ENCODE measurements around the gene ATP13A3. TPM values are rescaled to one million over a fixed set of nuclear protein-coding genes. Genes with fewer than 3 reads are reported as not detected.

Gene ATP13A3
- total RNA-seq, 2 donors from 2014 or later: 106 to 141 TPM

DNA sequence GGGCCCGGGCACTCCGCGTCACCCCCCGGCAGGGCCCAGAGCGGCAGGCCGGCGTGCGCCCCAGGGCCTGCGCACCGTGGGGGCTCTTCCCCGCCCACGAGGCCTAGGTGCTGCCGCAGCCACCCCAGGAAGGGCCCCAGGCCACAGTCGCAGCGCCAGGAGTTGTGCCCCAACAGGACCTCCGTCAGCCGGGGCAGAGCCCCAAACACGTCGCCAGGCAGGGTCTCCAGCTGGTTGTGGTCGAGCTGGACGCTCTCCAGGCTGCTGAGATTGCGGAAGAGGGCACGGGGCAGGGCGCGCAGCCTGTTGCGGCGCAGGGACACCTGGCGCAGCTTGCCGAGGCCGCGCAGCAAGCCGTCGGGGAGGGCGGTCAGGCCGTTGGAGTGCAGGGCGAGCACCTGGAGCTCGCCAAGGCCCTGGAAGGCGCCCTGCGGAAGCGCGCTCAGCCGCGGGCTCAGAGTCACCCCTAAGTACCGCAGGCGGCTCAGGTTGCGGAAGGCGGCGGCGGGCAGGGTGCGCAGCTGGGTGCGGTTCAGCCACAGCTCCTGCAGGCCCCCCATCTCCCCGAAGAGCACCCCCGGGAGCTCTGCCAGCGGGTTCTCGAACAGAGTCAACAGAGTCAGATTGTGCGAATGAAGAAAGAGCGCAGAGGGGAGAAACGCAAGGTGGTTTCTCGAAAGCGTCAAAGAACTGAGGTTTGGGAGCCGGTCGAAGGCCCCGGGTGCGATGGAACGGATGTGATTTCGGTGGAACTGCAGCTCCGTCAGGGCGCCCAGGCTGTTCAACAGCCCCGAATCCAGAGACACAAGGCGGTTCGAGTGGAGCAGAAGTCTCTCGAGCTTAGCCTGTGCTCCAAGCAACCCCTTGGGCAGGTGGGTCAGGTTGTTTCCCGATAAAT lies 89.7 kb downstream of the ATP13A3 start:
- peak overlapping the region; percentile 45 to 60 for H3K27ac Mint-ChIP-seq
- DNase-seq (ENCODE audit: low spot score in 2 of 2): peak; percentile 50 to 62
- H3K36me3 Mint-ChIP-seq: no peaks in the 10 kb centered on the region
- peak; percentile 54 to 58 for ATAC-seq
- no peaks in the 10 kb centered on the region for H3K9me3 Mint-ChIP-seq

GRCh38 chr3:194396539-194396858 lies 90.3 kb downstream of the ATP13A3 start:
- peak overlapping the region in 1 of 2 donors; percentile 45 for H3K27ac Mint-ChIP-seq
- H3K36me3 Mint-ChIP-seq: no peaks in the 10 kb centered on the region
- no peak for DNase-seq (ENCODE audit: low spot score in 2 of 2)
- ATAC-seq: no peak
- peaks cover 0 to under 1% of the 10 kb centered on the region in 2 donors for H3K9me3 Mint-ChIP-seq

- ATAC-seq (peak; percentile 70), DNase-seq (ENCODE audit: low spot score in 2 of 2) (peak; percentile 58 to 66)
- Mint-ChIP-seq H3K27ac (peak overlapping the region; percentile 45 to 62), H3K36me3 (peaks cover 1 to 3% of the 10 kb centered on the region in 2 donors), H3K9me3 (peaks cover 5 to 6% of the 10 kb centered on the region in 2 donors)
These were observed 90.8 kb downstream of the ATP13A3 start for GRCh38 chr3:194395778-194396538.

GRCh38 chr3:194395212-194395611 lies 91.6 kb downstream of the ATP13A3 start:
- Mint-ChIP-seq H3K9me3 (peaks cover 12 to 13% of the 10 kb centered on the region in 2 donors), H3K27ac (peak overlapping the region; percentile 45 to 62), H3K36me3 (peaks cover 5 to 10% of the 10 kb centered on the region in 2 donors)
- peak in 1 of 2 donors; percentile 14 for DNase-seq (ENCODE audit: low spot score in 2 of 2)
- ATAC-seq: peak; percentile 9 to 27

GRCh38 chr3:194392576-194392975 lies 94.2 kb downstream of the ATP13A3 start:
- Mint-ChIP-seq H3K36me3 (peaks cover 9 to 17% of the 10 kb centered on the region in 2 donors), H3K9me3 (peaks cover 19 to 23% of the 10 kb centered on the region in 2 donors), H3K27ac (no peak overlapping the region)
- ATAC-seq: no peak
- DNase-seq (ENCODE audit: low spot score in 2 of 2): no peak

DNA sequence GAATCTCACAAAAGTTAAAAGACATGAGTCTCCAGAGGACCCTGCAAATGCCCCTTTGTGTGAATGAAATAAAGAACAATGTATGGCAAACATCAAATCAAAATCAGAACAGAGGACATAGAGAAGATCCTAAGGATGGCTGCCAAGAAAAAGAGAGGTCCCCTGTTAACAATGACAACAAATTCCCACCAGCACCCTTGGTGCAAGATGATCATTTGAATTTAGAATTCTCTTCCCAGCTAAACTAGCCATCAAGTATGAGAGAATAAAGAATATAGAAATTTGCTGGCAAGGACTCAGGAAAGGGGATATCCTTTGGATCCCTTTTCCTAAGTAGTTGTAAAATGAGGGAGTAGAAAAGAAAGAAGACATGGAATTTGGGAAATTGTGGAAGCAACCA lies 96.0 kb downstream of the ATP13A3 start:
- Mint-ChIP-seq H3K9me3 (peaks cover 19 to 23% of the 10 kb centered on the region in 2 donors), H3K27ac (no peak overlapping the region), H3K36me3 (peaks cover 9 to 17% of the 10 kb centered on the region in 2 donors)
- DNase-seq (ENCODE audit: low spot score in 2 of 2) (no peak), ATAC-seq (no peak)

DNA sequence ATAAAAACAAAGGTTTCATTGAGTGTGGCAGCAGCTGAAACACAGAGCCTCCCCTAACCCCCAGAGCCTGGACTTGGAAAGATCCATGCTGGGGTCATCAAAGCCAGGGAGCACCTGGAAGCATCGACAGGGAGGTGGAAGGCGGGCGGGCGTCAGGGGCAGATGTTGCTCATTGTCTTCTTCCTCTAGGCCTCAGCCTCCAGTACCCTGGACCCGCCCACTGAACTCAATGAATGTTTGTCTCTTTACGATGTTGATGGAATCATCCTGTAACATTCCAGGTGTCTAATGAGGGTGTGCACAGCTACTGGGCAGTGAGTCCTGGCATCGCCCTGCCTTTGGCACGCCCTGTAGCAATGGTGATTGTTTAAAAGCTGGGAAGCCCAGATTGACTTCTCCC lies 97.5 kb downstream of the ATP13A3 start:
- ATAC-seq: no peak
- Mint-ChIP-seq H3K36me3 (peaks cover 9 to 17% of the 10 kb centered on the region in 2 donors), H3K9me3 (peaks cover 19 to 23% of the 10 kb centered on the region in 2 donors), H3K27ac (no peak overlapping the region)
- DNase-seq (ENCODE audit: low spot score in 2 of 2): no peak

GRCh38 chr3:194387926-194388418 lies 98.8 kb downstream of the ATP13A3 start:
- DNase-seq (ENCODE audit: low spot score in 2 of 2) (no peak), ATAC-seq (no peak)
- Mint-ChIP-seq H3K27ac (no peak overlapping the region), H3K9me3 (peaks cover 19 to 23% of the 10 kb centered on the region in 2 donors), H3K36me3 (peaks cover 9 to 17% of the 10 kb centered on the region in 2 donors)

DNA sequence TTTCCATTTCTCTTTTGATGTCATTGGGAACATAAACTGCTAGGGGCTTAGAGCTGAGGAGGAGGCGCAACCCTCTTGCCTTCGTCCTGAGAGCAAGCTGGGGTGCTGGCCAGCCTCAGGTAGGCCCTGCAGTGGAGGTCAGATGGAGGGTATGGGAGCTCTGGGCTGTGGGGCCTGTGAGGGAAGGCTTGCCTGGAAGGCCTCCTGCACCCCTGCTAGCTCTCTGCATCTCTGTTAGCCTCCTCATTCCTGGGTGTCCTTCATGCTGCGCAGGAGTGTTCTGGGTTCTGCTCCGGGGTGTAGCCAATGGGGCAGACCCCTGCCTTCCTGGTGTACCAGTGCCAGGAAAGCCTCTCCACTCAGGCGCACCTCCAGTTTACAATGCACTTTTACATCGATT lies 99.5 kb downstream of the ATP13A3 start:
- H3K27ac Mint-ChIP-seq: peak overlapping the region in 1 of 2 donors; percentile 53

GRCh38 chr3:194386648-194387047 lies 100.2 kb downstream of the ATP13A3 start:
- Mint-ChIP-seq H3K36me3 (peaks cover 9 to 17% of the 10 kb centered on the region in 2 donors), H3K9me3 (peaks cover 19 to 23% of the 10 kb centered on the region in 2 donors), H3K27ac (peak overlapping the region in 1 of 2 donors; percentile 59)
- no peak for DNase-seq (ENCODE audit: low spot score in 2 of 2)
- no peak for ATAC-seq

More for the DNA sequence above, 99.5 kb downstream of the ATP13A3 start:
- peaks cover 19 to 23% of the 10 kb centered on the region in 2 donors for H3K9me3 Mint-ChIP-seq
- peaks cover 9 to 17% of the 10 kb centered on the region in 2 donors for H3K36me3 Mint-ChIP-seq
- ATAC-seq (no peak), DNase-seq (ENCODE audit: low spot score in 2 of 2) (no peak)

DNA sequence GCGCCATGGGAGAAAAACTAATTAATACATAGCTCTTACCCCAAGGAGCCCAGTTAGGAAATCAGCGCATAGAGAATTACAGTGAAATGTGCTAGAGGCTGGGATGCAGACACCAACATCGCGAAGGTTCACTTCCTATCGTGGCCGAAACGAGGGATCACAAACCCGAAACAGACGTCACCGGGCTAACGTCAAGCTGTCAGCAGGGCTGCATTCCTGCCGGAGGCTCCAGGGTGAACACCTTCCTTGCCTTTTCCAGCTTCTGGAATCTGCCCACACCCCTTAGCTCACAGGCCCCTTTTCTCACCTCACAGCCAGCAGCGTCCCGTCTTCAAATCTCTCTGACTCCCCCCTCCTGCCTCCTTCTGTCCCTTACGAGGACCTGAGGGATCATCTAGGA lies 100.7 kb downstream of the ATP13A3 start:
- Mint-ChIP-seq H3K9me3 (peaks cover 14 to 18% of the 10 kb centered on the region in 2 donors), H3K27ac (no peak overlapping the region), H3K36me3 (peaks cover 8 to 15% of the 10 kb centered on the region in 2 donors)
- no peak for ATAC-seq
- no peak for DNase-seq (ENCODE audit: low spot score in 2 of 2)

- Mint-ChIP-seq H3K36me3 (peaks cover 4% of the 10 kb centered on the region in 2 donors), H3K9me3 (peaks cover 3% of the 10 kb centered on the region in 2 donors), H3K27ac (no peak overlapping the region)
- ATAC-seq: no peak
- DNase-seq (ENCODE audit: low spot score in 2 of 2): no peak
These were observed 102.2 kb downstream of the ATP13A3 start for GRCh38 chr3:194384569-194385001.

DNA sequence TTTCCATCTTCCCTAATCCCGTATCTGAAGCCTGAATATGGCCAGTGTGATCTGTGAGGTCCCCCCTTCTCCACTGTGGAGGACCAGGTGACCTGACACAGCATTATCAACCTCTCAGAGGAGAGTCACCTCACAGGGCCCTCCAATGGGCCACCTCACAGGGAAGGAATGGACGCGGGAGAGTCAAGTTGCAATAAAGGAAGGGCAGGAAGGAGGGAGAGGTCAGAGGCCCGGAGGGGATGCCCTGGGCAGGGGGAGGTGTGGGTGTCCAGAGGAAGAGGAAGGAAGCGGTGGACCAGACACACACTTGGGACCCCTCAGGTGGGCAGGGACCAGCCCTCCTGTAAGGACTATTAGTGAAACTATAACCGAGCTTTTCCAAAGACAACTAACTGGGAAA lies 102.6 kb downstream of the ATP13A3 start:
- Mint-ChIP-seq H3K36me3 (no peaks in the 10 kb centered on the region), H3K27ac (no peak overlapping the region), H3K9me3 (no peaks in the 10 kb centered on the region)
- ATAC-seq: no peak
- DNase-seq (ENCODE audit: low spot score in 2 of 2): no peak

DNA sequence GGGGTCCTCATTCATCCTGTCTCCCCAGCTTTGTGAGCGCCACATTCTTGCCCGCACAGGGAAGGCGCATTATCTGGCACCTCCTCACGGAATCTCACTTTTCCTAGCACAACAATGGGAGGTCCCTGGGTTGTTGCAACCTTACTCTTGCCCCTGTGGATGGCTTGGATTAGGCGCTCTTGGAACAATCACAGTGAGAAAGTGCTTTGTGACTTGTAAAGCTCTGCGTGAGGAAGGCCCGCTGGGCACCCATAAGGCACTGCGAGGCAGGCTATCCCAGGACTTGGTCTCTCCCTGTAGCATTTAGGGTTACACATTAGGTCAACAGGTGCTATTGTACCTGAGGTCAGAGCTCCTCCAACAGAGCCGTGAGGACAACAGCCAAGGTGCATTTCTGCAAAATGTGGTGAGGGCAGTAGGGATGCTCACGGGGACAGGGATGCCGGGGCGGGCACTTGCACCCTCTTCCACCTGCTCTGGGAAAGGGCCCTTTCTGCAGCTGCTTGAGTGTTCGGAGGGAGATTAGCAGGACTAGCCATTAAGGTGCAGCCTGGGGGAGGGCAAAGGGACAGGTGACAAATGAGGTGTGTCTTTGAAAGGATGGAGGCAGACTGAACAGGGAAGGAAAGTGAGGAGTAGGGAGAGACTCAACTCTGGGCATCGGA lies 103.4 kb downstream of the ATP13A3 start:
- no peaks in the 10 kb centered on the region for H3K9me3 Mint-ChIP-seq
- H3K27ac Mint-ChIP-seq: no peak overlapping the region
- DNase-seq (ENCODE audit: low spot score in 2 of 2): no peak
- no peaks in the 10 kb centered on the region for H3K36me3 Mint-ChIP-seq
- no peak for ATAC-seq

- DNase-seq (ENCODE audit: low spot score in 2 of 2) (no peak), ATAC-seq (no peak)
- Mint-ChIP-seq H3K27ac (no peak overlapping the region), H3K36me3 (no peaks in the 10 kb centered on the region), H3K9me3 (no peaks in the 10 kb centered on the region)
These were observed 103.9 kb downstream of the ATP13A3 start for GRCh38 chr3:194382892-194383223.

DNA sequence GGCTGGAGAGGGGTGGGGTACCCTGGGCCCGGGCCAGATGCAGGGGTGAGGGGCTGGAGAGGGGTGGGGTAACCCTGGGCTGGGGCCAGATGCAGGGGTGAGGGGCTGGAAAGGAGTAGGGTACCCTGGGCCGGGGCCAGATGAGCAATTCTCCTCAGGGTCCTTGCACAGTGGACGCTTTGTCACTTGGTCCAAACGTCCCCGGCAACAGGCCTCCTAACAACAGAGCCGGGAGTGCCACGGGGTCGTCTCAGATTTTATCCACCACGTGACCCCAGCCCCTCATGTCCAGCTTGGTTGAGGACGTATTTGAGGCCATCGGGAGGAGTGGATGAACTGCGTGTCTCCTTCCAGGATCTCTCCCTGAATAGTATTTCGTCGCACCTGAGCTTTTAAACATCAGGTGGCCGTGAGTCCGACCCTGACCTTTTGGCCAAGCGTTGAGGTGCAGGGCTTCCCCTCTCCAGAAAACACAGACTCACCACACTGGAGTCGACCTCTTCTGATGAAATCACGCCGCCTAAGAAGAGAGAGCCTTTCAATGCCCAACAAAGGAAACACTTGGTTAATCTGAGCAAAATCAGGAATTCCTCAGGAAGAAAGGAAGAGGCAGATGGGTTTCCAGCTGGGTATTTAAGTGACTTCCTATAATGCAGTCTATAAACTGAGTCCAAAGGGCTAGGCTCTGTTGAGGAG lies 104.5 kb downstream of the ATP13A3 start:
- DNase-seq (ENCODE audit: low spot score in 2 of 2): no peak
- no peak for ATAC-seq
- Mint-ChIP-seq H3K27ac (no peak overlapping the region), H3K36me3 (no peaks in the 10 kb centered on the region), H3K9me3 (no peaks in the 10 kb centered on the region)
